Hepatocyte (in vitro differentiated cells): ENCODE data around the gene ROBO1.

ENCODE experiments used
- CTCF ChIP-seq: fragments of 200-600 bp; sonication (generic); IDR thresholded peaks from 2 replicates; pipeline ENCODE4 v1.5.1; 2016; ENCODE audit warnings: antibody characterized with exemption, mild to moderate bottlenecking; ENCODE audit not compliant: poor library complexity
- EZH2 ChIP-seq: fragments of 200-600 bp; sonication (generic); IDR thresholded peaks from 2 replicates; pipeline ENCODE4 v1.6.1; 2016; ENCODE audit warnings: antibody characterized with exemption, mild to moderate bottlenecking, borderline replicate concordance

GRCh38 chr3:78977073-78977472 lies 790.7 kb downstream of the ROBO1 start:
- TF ChIP-seq CTCF: no peak
- TF ChIP-seq EZH2: no peak
